HG02943 (cell line): ENCODE results near the gene CROT.
A peak's percentile ranks its signal among the peaks of the same experiment; 100 is the strongest.

Source experiments
- ATAC-seq: cut with Tn5 transposase; IDR thresholded peaks from one replicate; pipeline ENCODE4 v1.9.1; 2021; ENCODE audit warnings: mild to moderate bottlenecking, low read depth, moderate library complexity; ENCODE audit not compliant: unreplicated experiment

CROT gene

DNA sequence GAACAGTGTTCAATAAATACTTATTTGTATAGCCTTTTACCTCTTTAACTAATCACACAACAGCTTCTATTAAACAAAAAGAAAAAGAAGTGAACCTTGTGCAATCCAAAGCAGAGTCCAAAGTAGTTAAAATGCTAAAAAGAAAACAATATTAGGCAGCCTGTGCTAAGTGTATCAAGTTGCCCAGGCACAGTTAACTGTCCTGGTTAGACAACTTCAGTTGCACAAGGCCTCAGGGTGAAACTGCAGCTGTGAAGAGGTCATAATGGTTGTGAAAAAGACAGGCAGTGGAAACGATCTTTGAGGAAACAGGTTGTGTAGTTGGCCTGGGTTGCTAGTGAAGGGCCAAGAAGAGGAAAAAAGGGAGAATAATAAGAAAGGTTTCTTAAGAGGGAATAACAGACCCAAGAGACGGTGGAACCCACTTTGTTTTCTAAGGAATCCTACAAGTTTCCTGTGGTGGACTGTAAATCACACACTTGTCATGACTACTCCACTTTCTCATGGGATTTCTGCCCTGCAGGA, 6.0 kb upstream of the CROT start:
- no peak for ATAC-seq

GRCh38 chr7:87341441-87341840, 4.0 kb upstream of the CROT start:
- no peak for ATAC-seq

- ATAC-seq, result no peak
These were observed 3.2 kb upstream of the CROT start for GRCh38 chr7:87342231-87342630.

DNA sequence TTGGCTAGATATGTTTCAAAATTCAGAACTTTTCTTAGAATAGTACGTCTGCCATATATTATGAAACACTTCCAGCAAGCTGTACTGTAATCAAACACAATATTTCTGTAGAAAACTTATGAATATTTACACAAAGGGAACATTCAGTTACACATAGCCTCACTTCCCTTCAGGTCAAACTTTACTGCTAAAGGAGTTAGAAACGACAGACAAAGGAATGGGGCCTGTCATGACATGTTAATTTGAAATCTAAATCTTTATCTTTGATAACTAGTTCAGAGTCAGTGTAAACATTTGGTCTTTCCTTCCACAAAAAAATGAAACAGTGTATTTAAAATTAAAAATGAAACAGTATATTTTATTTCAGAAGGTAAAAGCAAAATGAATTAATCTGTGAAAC, 1.0 kb upstream of the CROT start:
- ATAC-seq, result no peak

GRCh38 chr7:87345962-87346371, 503 bp downstream of the CROT start:
- peak; percentile 11 for ATAC-seq

DNA sequence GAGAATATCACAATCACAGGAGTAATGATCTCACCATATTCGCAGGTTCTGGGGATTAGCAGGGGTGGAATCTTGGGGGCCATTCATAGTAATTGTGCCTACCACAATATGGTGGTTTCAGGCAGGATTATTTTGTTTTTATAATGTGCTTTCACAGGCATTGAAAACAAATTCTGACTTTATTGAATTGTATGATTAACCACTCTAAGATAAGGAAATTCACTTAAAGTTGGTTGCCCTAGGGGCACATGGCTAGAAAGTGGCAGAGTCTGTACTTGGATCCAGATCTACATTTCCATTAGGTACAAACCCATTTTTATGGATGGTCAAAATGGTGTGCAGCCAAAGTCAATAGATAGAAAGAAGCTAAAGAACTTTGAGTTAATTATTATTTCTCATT, 1.7 kb downstream of the CROT start:
- ATAC-seq, result no peak

DNA sequence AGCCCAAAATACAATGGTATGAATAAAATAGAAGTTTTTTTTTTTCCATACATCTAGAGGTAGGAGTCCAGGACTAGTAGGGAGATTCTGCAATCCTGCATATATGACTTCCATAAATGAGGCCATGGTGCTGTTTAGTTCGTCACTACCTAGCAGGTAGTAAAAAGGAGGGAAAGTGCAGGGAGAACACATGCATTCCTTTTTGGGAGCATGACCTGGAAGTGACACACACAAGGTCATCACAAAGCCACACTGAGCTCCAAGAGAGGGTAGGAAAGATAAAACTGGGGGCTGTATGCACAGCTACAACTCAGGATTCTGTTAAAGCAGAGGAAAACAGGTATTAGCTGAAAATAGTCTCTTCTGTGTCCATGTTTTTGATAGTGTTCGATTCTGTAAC, 2.2 kb downstream of the CROT start:
- ATAC-seq, result no peak

- ATAC-seq, result no peak
These were observed 9.3 kb downstream of the CROT start for GRCh38 chr7:87354749-87355148.

- ATAC-seq, result no peak
These were observed 11.0 kb downstream of the CROT start for GRCh38 chr7:87356448-87356847.

DNA sequence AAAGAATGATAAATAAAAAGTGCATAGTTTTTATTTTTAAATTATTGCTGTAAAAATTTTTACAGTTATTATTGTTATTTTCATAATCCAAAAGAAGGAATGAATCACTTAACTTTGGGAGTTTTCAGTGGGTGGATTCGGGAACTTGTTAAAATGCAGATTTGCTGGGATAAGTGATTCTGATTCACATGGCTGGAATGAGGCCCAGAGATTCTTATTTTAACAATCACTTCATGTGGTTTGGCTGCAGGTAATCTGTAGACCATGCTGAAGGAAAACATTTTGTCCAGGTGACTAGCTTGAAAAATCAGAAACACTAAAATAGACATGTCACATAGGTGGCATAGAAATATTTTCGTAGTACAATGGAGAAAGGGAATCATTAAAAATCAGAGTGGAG, 13.9 kb downstream of the CROT start:
- no peak for ATAC-seq

DNA sequence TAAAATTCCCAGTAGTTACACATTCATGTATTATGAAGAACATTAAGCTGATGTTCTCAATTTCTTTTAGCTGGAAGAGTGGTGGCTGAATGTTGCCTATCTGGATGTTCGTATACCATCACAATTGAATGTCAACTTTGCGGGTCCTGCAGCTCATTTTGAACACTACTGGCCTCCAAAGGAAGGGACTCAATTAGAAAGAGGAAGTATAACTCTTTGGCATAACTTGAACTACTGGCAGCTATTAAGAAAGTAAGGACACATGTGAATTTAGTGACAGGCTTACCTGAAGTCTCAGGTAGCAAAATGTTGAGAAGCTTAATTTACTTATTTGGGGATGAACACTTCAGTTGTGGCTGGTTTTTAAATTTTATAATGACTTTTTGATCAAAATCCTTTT, 15.9 kb downstream of the CROT start:
- ATAC-seq, result no peak

- ATAC-seq, result no peak
These were observed 17.9 kb downstream of the CROT start for GRCh38 chr7:87363342-87363741.

DNA sequence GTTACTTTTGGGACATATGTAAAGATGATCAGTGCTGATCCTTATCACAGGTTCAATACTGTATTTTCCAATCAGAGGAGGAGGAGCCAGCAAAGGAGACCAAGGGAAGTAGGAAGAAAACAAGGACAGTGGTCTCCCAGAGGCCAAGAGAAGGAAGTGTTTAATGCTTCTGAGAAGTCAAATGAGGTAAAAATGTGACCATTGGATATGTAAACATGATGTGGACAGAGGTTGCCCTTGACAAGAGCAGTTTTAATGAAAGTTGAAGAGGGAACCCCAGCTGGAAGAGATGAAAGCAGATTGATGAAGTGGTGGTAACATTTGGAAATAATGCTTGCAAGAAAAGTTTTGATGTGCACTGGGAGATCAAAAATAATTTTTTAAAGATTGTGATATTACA, 18.8 kb downstream of the CROT start:
- no peak for ATAC-seq

GRCh38 chr7:87369216-87369615, 23.8 kb downstream of the CROT start:
- ATAC-seq, result no peak

- ATAC-seq, result no peak
These were observed 25.3 kb downstream of the CROT start for GRCh38 chr7:87370660-87371180.

GRCh38 chr7:87375662-87376435, 30.4 kb downstream of the CROT start:
- ATAC-seq, result no peak

GRCh38 chr7:87380905-87381304, 35.4 kb downstream of the CROT start:
- no peak for ATAC-seq

GRCh38 chr7:87391020-87391701, 45.7 kb downstream of the CROT start:
- no peak for ATAC-seq

GRCh38 chr7:87395442-87396020, 50.1 kb downstream of the CROT start:
- ATAC-seq, result no peak

GRCh38 chr7:87398446-87398845, 53.0 kb downstream of the CROT start:
- ATAC-seq, result no peak

DNA sequence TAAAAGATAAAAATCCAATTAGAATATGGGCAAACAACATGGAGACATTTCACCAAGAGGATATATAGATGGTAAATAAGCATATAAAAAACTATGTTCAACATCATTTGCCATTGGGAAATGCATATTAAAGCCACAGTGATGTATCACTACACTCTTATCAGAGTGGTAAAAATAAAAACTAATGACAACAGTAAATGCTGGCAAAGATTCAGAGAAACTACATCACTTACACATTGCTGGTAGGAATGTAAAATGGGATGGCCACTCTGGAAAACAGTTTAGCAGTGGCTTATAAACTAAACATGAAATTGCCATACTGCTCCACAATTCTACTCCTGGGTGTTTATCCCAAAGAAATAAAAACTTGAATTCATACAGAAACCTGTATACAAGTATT, 59.2 kb downstream of the CROT start:
- ATAC-seq, result no peak
